Fibroblast of peridontal ligament (primary cell): ENCODE results near the gene RAB23.

Experiments used
- DNase-seq: peaks from one replicate; pipeline ENCODE4 v3.0.0-alpha.2; 2010; ENCODE audit errors: extremely low read depth

RAB23 gene

GRCh38 chr6:57182017-57182432, 40.1 kb downstream of the RAB23 start:
- peak; percentile 38 for DNase-seq

GRCh38 chr6:57180596-57180995, 41.5 kb downstream of the RAB23 start:
- no peak for DNase-seq

GRCh38 chr6:57177545-57178265, 44.4 kb downstream of the RAB23 start:
- DNase-seq: no peak

GRCh38 chr6:57174511-57174907, 47.6 kb downstream of the RAB23 start:
- DNase-seq: peak; percentile 38

GRCh38 chr6:57173886-57174510, 48.1 kb downstream of the RAB23 start:
- DNase-seq: peak; percentile 89

- DNase-seq: peak; percentile 40
Measured at GRCh38 chr6:57173056-57173885, 48.8 kb downstream of the RAB23 start.

- peak; percentile 89 for DNase-seq
Measured at GRCh38 chr6:57172136-57173055, 49.7 kb downstream of the RAB23 start, which contains the start of gene BAG2. TSS of gene BAG2 (plus strand) at chr6:57172326. CDS start at chr6:57172698, 372 bp downstream.

- no peak for DNase-seq
Measured at GRCh38 chr6:57165080-57165479, 57.0 kb downstream of the RAB23 start.

- no peak for DNase-seq
Measured at GRCh38 chr6:57163956-57164355, 58.2 kb downstream of the RAB23 start.

- DNase-seq: no peak
Measured at GRCh38 chr6:57162516-57162915, 59.6 kb downstream of the RAB23 start.

- DNase-seq: no peak
Measured at GRCh38 chr6:57162028-57162427, 60.1 kb downstream of the RAB23 start.

GRCh38 chr6:57159127-57159526, 63.0 kb downstream of the RAB23 start:
- no peak for DNase-seq

- DNase-seq: peak; percentile 28
Measured at GRCh38 chr6:57158658-57159057, 63.4 kb downstream of the RAB23 start.

GRCh38 chr6:57147955-57148858, 73.9 kb downstream of the RAB23 start:
- DNase-seq: no peak

GRCh38 chr6:57147401-57147800, 74.7 kb downstream of the RAB23 start:
- DNase-seq: no peak

GRCh38 chr6:57143690-57144089, 78.4 kb downstream of the RAB23 start:
- DNase-seq: no peak

GRCh38 chr6:57142178-57142525, 80.0 kb downstream of the RAB23 start:
- no peak for DNase-seq

GRCh38 chr6:57141451-57142177, 80.5 kb downstream of the RAB23 start:
- DNase-seq: no peak

GRCh38 chr6:57138026-57138425, 84.1 kb downstream of the RAB23 start:
- no peak for DNase-seq

- no peak for DNase-seq
Measured at GRCh38 chr6:57137350-57137749, 84.8 kb downstream of the RAB23 start.
